ENCODE results near the gene KLHL22. TPM values are rescaled to one million over a fixed set of nuclear protein-coding genes. Genes with fewer than 3 reads are reported as not detected.

Gene KLHL22
- total RNA-seq, 4 donors from 2014 or later, result 24.1 to 32.2 (median 28.4) TPM

- Histone ChIP-seq H3K27ac (no peak overlapping the region), H3K27me3 (no peaks in the 10 kb centered on the region), H3K4me3 (no peak overlapping the region), H3K36me3 (no peaks in the 10 kb centered on the region), H3K4me1 (peaks cover 0 to 14% of the 10 kb centered on the region in 2 donors), H3K9me3 (no peaks in the 10 kb centered on the region)
- intact Hi-C loops (cut with DNase I; ENCODE audit: low total_unique reads), result loop anchor here (2.0 to 10.0 kb wide), 2 partner anchors 74 to 152 kb away; no protein-coding TSS in a partner anchor
- DNase-seq, result peak; percentile 44 to 79
- in situ Hi-C loops (cut with MboI; ENCODE audit: low sequenced_read_pairs in 4 of 4), result loop anchor here in 2 of 4 donors (25.0 kb wide), 1 partner anchor 264 kb away; no protein-coding TSS in a partner anchor
- ATAC-seq, result peak; percentile 61 to 65
- no peak for TF ChIP-seq CTCF (IDR thresholded peaks at IDR 0.05 in 4 of 5, conservative IDR thresholded peaks at IDR 0.05 in 1 of 5)
- no peak for TF ChIP-seq POLR2A (IDR thresholded peaks at IDR 0.05)
Measured at GRCh38 chr22:20423008-20423905, 72.3 kb downstream of the KLHL22 start.

- DNase-seq (no peak), ATAC-seq (no peak)
- no peaks in the 10 kb centered on the region for H3K9me3 ChIP-seq
- in situ Hi-C loops (cut with MboI; ENCODE audit: low sequenced_read_pairs in 4 of 4), result loop anchor here in 2 of 4 donors (25.0 kb wide), 1 partner anchor 265 kb away; no protein-coding TSS in a partner anchor
- no peak overlapping the region for H3K27ac ChIP-seq
- H3K4me1 ChIP-seq, result peaks cover 0 to 15% of the 10 kb centered on the region in 2 donors
- no peaks in the 10 kb centered on the region for H3K36me3 ChIP-seq
- H3K27me3 ChIP-seq, result no peaks in the 10 kb centered on the region
- no peak for TF ChIP-seq POLR2A (IDR thresholded peaks at IDR 0.05)
- no peak for TF ChIP-seq CTCF (IDR thresholded peaks at IDR 0.05 in 4 of 5, conservative IDR thresholded peaks at IDR 0.05 in 1 of 5)
- no peak overlapping the region for H3K4me3 ChIP-seq
- intact Hi-C loops (cut with DNase I; ENCODE audit: low total_unique reads), result loop anchor here (2.0 to 10.0 kb wide), 2 partner anchors 74 to 152 kb away; no protein-coding TSS in a partner anchor
Measured at GRCh38 chr22:20422271-20423007, 73.2 kb downstream of the KLHL22 start.

- in situ Hi-C loops (cut with MboI; ENCODE audit: low sequenced_read_pairs in 4 of 4), result loop anchor here in 2 of 4 donors (25.0 kb wide), 1 partner anchor 266 kb away; no protein-coding TSS in a partner anchor
- Histone ChIP-seq H3K4me1 (peaks cover 0 to 15% of the 10 kb centered on the region in 2 donors), H3K27ac (no peak overlapping the region), H3K9me3 (no peaks in the 10 kb centered on the region), H3K27me3 (no peaks in the 10 kb centered on the region), H3K36me3 (no peaks in the 10 kb centered on the region), H3K4me3 (no peak overlapping the region)
- intact Hi-C loops (cut with DNase I; ENCODE audit: low total_unique reads), result loop anchor here (10.0 kb wide), 1 partner anchor 153 kb away; no protein-coding TSS in a partner anchor
- DNase-seq (no peak), ATAC-seq (no peak)
- TF ChIP-seq CTCF (IDR thresholded peaks at IDR 0.05 in 4 of 5, conservative IDR thresholded peaks at IDR 0.05 in 1 of 5), result no peak
- TF ChIP-seq POLR2A (IDR thresholded peaks at IDR 0.05), result no peak
Measured at GRCh38 chr22:20421507-20421874, 74.1 kb downstream of the KLHL22 start.

- peak in 1 of 2 donors; percentile 1 for DNase-seq
- no peaks in the 10 kb centered on the region for H3K27me3 ChIP-seq
- intact Hi-C loops (cut with DNase I; ENCODE audit: low total_unique reads) (loop anchor here (10.0 kb wide), 1 partner anchor 155 kb away; no protein-coding TSS in a partner anchor), in situ Hi-C loops (cut with MboI; ENCODE audit: low sequenced_read_pairs in 4 of 4) (loop anchor here in 2 of 4 donors (25.0 kb wide), 1 partner anchor 267 kb away; no protein-coding TSS in a partner anchor)
- H3K27ac ChIP-seq, result no peak overlapping the region
- no peak for ATAC-seq
- H3K36me3 ChIP-seq, result no peaks in the 10 kb centered on the region
- H3K4me3 ChIP-seq, result no peak overlapping the region
- no peak for TF ChIP-seq POLR2A (IDR thresholded peaks at IDR 0.05)
- no peak for TF ChIP-seq CTCF (IDR thresholded peaks at IDR 0.05 in 4 of 5, conservative IDR thresholded peaks at IDR 0.05 in 1 of 5)
- peaks cover 0 to 15% of the 10 kb centered on the region in 2 donors for H3K4me1 ChIP-seq
- H3K9me3 ChIP-seq, result no peaks in the 10 kb centered on the region
Measured at GRCh38 chr22:20420157-20420842, 75.3 kb downstream of the KLHL22 start.

Measured in gastrocnemius medialis (tissue), 4 donors.